Mucosa of descending colon (tissue), 3 donors: ENCODE data around the gene MAGEC1. TPM values are rescaled to one million over a fixed set of nuclear protein-coding genes. Genes with fewer than 3 reads are reported as not detected.

Experiments used
- ATAC-seq: fragments of 200-7000 bp; cut with Tn5 transposase; one replicate; pipeline ENCODE4 v1.9.1; 2020; ENCODE audit warnings: mild to moderate bottlenecking, moderate library complexity
- DNase-seq, 3 donors: peaks; one replicate each; pipeline ENCODE4 v3.0.0-alpha.2; 2020
- H3K36me3 ChIP-seq: fragments of 200-600 bp; one replicate; pipeline ENCODE4 v1.8.0; 2021; ENCODE audit warnings: low read depth, mild to moderate bottlenecking
- H3K4me1 ChIP-seq: fragments of 200-600 bp; one replicate; pipeline ENCODE4 v1.8.0; 2021; ENCODE audit warnings: low read depth, mild to moderate bottlenecking
- H3K4me3 ChIP-seq: fragments of 200-600 bp; one replicate; pipeline ENCODE4 v1.8.0; 2021; ENCODE audit warnings: mild to moderate bottlenecking
- H3K9me3 ChIP-seq: fragments of 200-600 bp; one replicate; pipeline ENCODE4 v1.8.0; 2021; ENCODE audit warnings: mild to moderate bottlenecking
- CTCF ChIP-seq: fragments of 200-600 bp; IDR thresholded peaks from one replicate; pipeline ENCODE4 v1.8.0; 2022; ENCODE audit warnings: antibody characterized with exemption, mild to moderate bottlenecking
- intact Hi-C, 2 donors: fragments of 100-400 bp; cut with DNase I in 1 of 2; cut with micrococcal nuclease in 1 of 2; formaldehyde crosslinking; loops; one replicate each; pipeline versions ENCODE4 v1.11.0 to v1.11.1; 2022; cut with DNase I, micrococcal nuclease
- total RNA-seq, 3 donors: library from RNA; stranded (reverse); fragmentation: NEBNext Ultra II Directional in 2 of 3; extraction: Animal tissue kit (Norgen Biotek cat#: 25700) in 2 of 3; gene quantifications; one replicate each; pipeline versions ENCODE4 v1.2.1 to v1.2.4, GENCODE V29; 2021 to 2023
- donor health status: DM: no; HTN: no; CAD: no; lungs with moderate emphysema.
- donor health status: DM: no; HTN: no; CAD: no.
- donor health status: DM: no; HTN: yes; CAD: no.

Gene MAGEC1
- total RNA-seq, 3 donors from 2014 or later: not detected

- H3K36me3 ChIP-seq: no peaks in the 10 kb centered on the region
- no peak for ATAC-seq
- no peak for TF ChIP-seq CTCF
- no peak overlapping the region for H3K4me3 ChIP-seq
- intact Hi-C loops: no loop called here
- H3K9me3 ChIP-seq: no peaks in the 10 kb centered on the region
- H3K4me1 ChIP-seq: no peaks in the 10 kb centered on the region
- DNase-seq: no peak
These were observed 32.0 kb downstream of the MAGEC1 start for GRCh38 chrX:141935645-141936044.

- TF ChIP-seq CTCF: no peak
- no peak for DNase-seq
- no peaks in the 10 kb centered on the region for H3K4me1 ChIP-seq
- no peaks in the 10 kb centered on the region for H3K36me3 ChIP-seq
- H3K4me3 ChIP-seq: no peak overlapping the region
- ATAC-seq: no peak
- H3K9me3 ChIP-seq: no peaks in the 10 kb centered on the region
- intact Hi-C loops: no loop called here
These were observed 32.4 kb downstream of the MAGEC1 start for GRCh38 chrX:141936080-141936479.

GRCh38 chrX:141941234-141941633 lies 37.5 kb downstream of the MAGEC1 start:
- intact Hi-C loops: no loop called here
- no peak for ATAC-seq
- H3K36me3 ChIP-seq: no peaks in the 10 kb centered on the region
- H3K9me3 ChIP-seq: no peaks in the 10 kb centered on the region
- no peak for DNase-seq
- TF ChIP-seq CTCF: no peak
- no peak overlapping the region for H3K4me3 ChIP-seq
- H3K4me1 ChIP-seq: no peaks in the 10 kb centered on the region

GRCh38 chrX:141945426-141945825 lies 41.7 kb downstream of the MAGEC1 start:
- H3K4me3 ChIP-seq: no peak overlapping the region
- DNase-seq (no peak), ATAC-seq (no peak)
- no peaks in the 10 kb centered on the region for H3K36me3 ChIP-seq
- intact Hi-C loops: no loop called here
- TF ChIP-seq CTCF: no peak
- no peaks in the 10 kb centered on the region for H3K4me1 ChIP-seq
- H3K9me3 ChIP-seq: no peaks in the 10 kb centered on the region

GRCh38 chrX:141947350-141947749 lies 43.7 kb downstream of the MAGEC1 start:
- H3K4me3 ChIP-seq: no peak overlapping the region
- H3K4me1 ChIP-seq: no peaks in the 10 kb centered on the region
- DNase-seq: no peak
- ATAC-seq: no peak
- intact Hi-C loops: no loop called here
- no peaks in the 10 kb centered on the region for H3K36me3 ChIP-seq
- no peaks in the 10 kb centered on the region for H3K9me3 ChIP-seq
- no peak for TF ChIP-seq CTCF

GRCh38 chrX:141952603-141953002 lies 48.9 kb downstream of the MAGEC1 start:
- DNase-seq (no peak), ATAC-seq (no peak)
- no peak for TF ChIP-seq CTCF
- H3K4me3 ChIP-seq: no peak overlapping the region
- no peaks in the 10 kb centered on the region for H3K4me1 ChIP-seq
- H3K9me3 ChIP-seq: no peaks in the 10 kb centered on the region
- intact Hi-C loops: no loop called here
- no peaks in the 10 kb centered on the region for H3K36me3 ChIP-seq
